PFSK-1 (cell line): ENCODE results near the gene LZTFL1.

Source experiments
- FOXP2 ChIP-seq: optimal IDR thresholded peaks from 2 replicates; pipeline ENCODE3; 2011; ENCODE audit warnings: borderline replicate concordance, control low read depth, inconsistent platforms; ENCODE audit not compliant: insufficient read depth; ENCODE audit errors: extremely low read length, extremely low read depth
- POLR2AphosphoS5 ChIP-seq: IDR thresholded peaks from 2 replicates; pipeline ENCODE4 v1.6.1; 2012; ENCODE audit warnings: low read depth, mild to moderate bottlenecking, control low read depth, low read length, moderate library complexity
- SIN3A ChIP-seq: IDR thresholded peaks from 2 replicates; pipeline ENCODE4 v1.6.1; 2012; ENCODE audit warnings: mild to moderate bottlenecking, low read length, moderate library complexity, borderline replicate concordance; ENCODE audit not compliant: insufficient read depth
- TAF1 ChIP-seq: IDR thresholded peaks from 2 replicates; pipeline ENCODE4 v1.6.1; 2012; ENCODE audit warnings: low read length, control low read depth, borderline replicate concordance; ENCODE audit not compliant: insufficient read depth
- TF ChIP-seq, protein P1 (sequence below), 2 experiments: IDR thresholded peaks; 2 replicates each; pipeline versions ENCODE4 v1.6.1 to v1.8.0; 2011 to 2012; ENCODE audit warnings: low read depth in 2 of 2, low read length in 2 of 2, control low read depth in 1 of 2, inconsistent platforms in 1 of 2, mild to moderate bottlenecking in 1 of 2, moderate library complexity in 1 of 2; ENCODE audit not compliant: insufficient read depth in 1 of 2

LZTFL1 gene

DNA sequence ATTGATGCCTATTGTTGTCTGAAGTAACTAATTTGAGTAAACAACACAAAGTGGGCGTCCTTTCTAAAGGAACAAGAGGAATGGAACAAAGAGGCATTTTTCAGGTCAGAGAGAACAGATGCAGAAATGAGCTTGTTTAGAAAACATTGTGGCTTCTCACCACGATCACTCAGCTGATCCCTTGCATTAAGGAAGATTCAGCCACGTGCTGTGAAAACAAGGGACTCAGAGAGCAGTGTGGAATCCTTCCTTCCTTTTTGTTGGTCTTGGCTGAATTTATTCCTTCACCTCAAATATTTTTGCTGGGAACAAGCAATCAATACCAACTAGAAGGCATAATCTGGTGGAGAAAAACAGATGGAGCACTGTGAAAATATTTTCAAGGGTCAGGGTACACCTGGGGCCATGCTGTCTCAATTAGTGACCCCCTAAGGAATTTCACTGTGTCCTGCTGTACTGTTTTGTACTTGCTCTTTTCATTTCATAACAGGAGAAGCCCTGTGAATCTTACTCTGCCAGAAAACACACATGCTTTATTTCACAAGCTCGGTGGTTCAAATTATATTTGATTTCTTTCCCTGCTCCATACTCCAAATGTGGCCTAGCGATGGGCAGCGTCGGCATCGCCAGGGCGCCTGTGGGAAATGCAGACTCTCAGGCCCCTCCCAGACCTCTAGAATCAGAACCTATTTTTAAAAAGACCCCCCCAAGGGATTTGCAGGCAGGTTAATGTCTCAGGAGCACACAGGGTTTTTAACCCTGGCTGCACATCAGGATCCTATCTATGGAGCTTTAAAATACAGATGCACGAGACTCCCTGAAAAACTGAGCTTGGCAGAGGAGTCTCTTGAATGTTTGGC, 34.0 kb downstream of the LZTFL1 start:
- TF ChIP-seq FOXP2 (no peak), SIN3A (no peak), TAF1 (no peak), POLR2AphosphoS5 (no peak)
- TF ChIP-seq, protein P1, sequence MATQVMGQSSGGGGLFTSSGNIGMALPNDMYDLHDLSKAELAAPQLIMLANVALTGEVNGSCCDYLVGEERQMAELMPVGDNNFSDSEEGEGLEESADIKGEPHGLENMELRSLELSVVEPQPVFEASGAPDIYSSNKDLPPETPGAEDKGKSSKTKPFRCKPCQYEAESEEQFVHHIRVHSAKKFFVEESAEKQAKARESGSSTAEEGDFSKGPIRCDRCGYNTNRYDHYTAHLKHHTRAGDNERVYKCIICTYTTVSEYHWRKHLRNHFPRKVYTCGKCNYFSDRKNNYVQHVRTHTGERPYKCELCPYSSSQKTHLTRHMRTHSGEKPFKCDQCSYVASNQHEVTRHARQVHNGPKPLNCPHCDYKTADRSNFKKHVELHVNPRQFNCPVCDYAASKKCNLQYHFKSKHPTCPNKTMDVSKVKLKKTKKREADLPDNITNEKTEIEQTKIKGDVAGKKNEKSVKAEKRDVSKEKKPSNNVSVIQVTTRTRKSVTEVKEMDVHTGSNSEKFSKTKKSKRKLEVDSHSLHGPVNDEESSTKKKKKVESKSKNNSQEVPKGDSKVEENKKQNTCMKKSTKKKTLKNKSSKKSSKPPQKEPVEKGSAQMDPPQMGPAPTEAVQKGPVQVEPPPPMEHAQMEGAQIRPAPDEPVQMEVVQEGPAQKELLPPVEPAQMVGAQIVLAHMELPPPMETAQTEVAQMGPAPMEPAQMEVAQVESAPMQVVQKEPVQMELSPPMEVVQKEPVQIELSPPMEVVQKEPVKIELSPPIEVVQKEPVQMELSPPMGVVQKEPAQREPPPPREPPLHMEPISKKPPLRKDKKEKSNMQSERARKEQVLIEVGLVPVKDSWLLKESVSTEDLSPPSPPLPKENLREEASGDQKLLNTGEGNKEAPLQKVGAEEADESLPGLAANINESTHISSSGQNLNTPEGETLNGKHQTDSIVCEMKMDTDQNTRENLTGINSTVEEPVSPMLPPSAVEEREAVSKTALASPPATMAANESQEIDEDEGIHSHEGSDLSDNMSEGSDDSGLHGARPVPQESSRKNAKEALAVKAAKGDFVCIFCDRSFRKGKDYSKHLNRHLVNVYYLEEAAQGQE (IDR thresholded peaks at IDR 0.05; ENCODE audit: insufficient read depth in 1 of 2, low read depth in 2 of 2, low read length in 2 of 2): no peak

DNA sequence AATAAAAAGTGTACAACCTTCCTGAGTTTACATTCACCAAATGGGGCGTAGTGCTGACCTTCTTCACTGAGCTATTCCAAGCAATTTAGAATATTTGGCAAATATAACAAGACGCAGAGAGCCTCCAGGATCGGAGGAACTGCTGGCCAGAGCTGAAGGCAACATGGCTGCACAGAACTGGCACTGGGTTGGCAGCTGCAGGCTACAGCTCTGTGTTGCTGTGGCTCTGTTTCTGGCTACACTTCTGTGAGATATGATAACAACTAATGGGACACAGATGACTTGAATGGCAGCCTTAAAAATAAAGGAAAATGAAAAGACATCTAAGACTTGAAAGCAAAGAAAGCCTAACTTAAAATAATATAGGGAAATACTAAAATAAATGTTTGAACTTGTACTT, 34.8 kb downstream of the LZTFL1 start:
- TF ChIP-seq, protein P1 (IDR thresholded peaks at IDR 0.05; ENCODE audit: insufficient read depth in 1 of 2, low read depth in 2 of 2, low read length in 2 of 2): no peak
- TF ChIP-seq FOXP2: no peak
- no peak for TF ChIP-seq POLR2AphosphoS5
- no peak for TF ChIP-seq SIN3A
- no peak for TF ChIP-seq TAF1

DNA sequence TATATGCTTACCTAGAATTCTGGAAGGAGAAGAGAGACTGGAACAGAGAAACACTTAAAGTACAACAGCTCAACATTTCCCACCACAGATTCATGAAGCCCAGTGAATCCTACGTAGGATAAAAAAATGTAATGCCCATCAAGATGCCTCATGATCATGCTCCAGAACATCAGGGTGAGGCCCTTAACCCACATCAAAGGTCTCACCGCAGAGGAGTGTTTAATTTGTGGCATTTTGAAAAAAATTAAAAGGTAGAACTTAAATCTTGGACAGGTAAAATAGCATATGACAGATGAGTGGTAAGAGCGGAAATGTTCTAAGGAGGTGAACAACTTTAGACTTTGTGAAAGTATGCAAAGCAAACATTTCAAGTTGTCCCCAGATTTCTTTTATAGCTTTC, 35.8 kb downstream of the LZTFL1 start:
- TF ChIP-seq, protein P1 (IDR thresholded peaks at IDR 0.05; ENCODE audit: insufficient read depth in 1 of 2, low read depth in 2 of 2, low read length in 2 of 2): no peak
- TF ChIP-seq TAF1 (no peak), FOXP2 (no peak), SIN3A (no peak), POLR2AphosphoS5 (no peak)

DNA sequence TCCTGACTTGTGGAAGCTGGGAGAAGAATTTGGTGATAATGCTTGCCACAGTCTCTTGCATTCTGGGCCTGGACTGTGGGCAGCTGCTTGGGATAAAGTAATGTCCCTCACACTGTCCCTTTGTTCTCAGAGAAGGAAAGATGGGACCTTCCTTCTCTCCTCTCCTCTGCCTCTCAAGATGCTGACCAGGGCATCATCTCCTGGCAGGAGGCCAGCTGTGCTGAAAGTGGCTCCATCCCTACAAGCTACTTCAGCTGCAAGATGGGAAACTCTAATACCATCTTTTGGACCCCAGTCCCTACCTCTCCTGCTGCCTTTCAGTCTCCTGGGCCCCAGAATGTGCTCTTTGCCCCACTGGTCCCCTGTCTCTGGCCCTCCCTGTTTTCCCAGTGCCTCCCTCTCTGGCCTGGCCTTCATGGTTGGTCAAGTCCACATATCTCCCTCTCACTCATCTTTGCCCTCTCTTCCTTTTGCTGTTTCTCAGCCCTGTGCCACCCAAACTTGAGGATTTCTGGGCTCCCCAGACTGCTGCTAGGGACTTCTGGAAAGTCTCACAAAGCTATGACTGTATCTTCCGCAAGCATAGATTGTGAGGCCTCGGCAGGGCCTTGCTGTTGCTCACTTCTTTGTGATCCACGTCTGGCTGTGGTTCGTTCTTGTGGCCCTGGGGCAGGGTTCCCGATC, 38.5 kb downstream of the LZTFL1 start:
- TF ChIP-seq, protein P1 (IDR thresholded peaks at IDR 0.05; ENCODE audit: insufficient read depth in 1 of 2, low read depth in 2 of 2, low read length in 2 of 2): no peak
- TF ChIP-seq SIN3A (no peak), POLR2AphosphoS5 (no peak)
